Ishikawa (cell line): ENCODE results near the gene CDHR5.

ENCODE experiments used
- EGR1 ChIP-seq: IDR thresholded peaks from 2 replicates; pipeline ENCODE4 v1.6.1; 2012
- EP300 ChIP-seq: IDR thresholded peaks from 2 replicates; pipeline ENCODE4 v1.6.1; 2012; ENCODE audit warnings: borderline replicate concordance
- FOXM1 ChIP-seq: IDR thresholded peaks from 2 replicates; pipeline ENCODE4 v1.6.1; 2012; ENCODE audit warnings: low read depth, borderline replicate concordance
- RAD21 ChIP-seq: IDR thresholded peaks from 2 replicates; pipeline ENCODE4 v1.6.1; 2012; ENCODE audit warnings: low read depth
- TAF1 ChIP-seq: IDR thresholded peaks from 2 replicates; pipeline ENCODE4 v1.6.1; 2012; ENCODE audit warnings: low read depth, mild to moderate bottlenecking
- TCF12 ChIP-seq: IDR thresholded peaks from 2 replicates; pipeline ENCODE4 v1.6.1; 2012; ENCODE audit warnings: low read depth
- TEAD4 ChIP-seq: IDR thresholded peaks from 2 replicates; pipeline ENCODE4 v1.6.1; 2012
- YY1 ChIP-seq: IDR thresholded peaks from 2 replicates; pipeline ENCODE4 v1.6.1; 2012; ENCODE audit warnings: low read depth
- TF ChIP-seq, protein P1 (sequence below): IDR thresholded peaks from 2 replicates; pipeline ENCODE4 v1.6.1; 2012
- TF ChIP-seq, protein P2 (sequence below): IDR thresholded peaks from 2 replicates; pipeline ENCODE4 v1.6.1; 2012

DNA sequence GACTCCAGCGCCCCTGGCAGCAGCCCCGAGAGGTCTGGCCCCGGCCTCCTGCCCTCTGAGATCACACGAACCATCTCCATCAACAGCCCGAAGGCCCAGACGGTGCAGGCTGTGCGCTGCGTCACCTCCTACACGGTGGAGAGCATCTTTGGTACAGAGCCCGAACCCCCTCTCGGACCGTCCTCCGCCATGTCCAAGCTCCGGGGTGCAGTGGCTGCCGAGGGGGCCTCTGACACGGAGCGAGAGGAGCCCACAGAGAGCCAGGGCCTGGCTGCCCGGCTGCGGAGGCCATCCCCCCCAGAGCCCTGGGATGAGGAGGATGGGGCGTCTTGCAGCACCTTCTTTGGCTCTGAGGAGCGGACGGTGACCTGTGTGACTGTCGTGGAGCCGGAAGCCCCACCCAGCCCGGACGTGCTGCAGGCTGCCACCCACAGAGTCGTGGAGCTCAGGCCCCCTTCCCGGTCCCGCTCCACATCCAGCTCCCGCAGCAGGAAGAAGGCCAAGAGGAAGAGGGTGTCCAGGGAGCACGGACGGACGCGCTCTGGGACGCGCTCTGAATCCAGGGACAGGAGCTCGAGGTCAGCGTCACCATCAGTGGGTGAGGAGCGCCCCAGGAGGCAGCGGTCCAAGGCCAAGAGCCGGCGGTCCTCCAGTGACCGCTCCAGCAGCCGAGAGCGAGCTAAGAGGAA, 16.6 kb downstream of the CDHR5 start:
- TF ChIP-seq TCF12, result no peak
- TF ChIP-seq FOXM1, result no peak
- TF ChIP-seq EP300, result no peak
- TF ChIP-seq, protein P1, sequence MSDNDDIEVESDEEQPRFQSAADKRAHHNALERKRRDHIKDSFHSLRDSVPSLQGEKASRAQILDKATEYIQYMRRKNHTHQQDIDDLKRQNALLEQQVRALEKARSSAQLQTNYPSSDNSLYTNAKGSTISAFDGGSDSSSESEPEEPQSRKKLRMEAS, result no peak
- TF ChIP-seq TAF1, result no peak
- no peak for TF ChIP-seq YY1
- no peak for TF ChIP-seq TEAD4
- no peak for TF ChIP-seq EGR1
- TF ChIP-seq, protein P2, sequence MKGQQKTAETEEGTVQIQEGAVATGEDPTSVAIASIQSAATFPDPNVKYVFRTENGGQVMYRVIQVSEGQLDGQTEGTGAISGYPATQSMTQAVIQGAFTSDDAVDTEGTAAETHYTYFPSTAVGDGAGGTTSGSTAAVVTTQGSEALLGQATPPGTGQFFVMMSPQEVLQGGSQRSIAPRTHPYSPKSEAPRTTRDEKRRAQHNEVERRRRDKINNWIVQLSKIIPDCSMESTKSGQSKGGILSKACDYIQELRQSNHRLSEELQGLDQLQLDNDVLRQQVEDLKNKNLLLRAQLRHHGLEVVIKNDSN, result no peak
- TF ChIP-seq RAD21, result no peak
